GM12878 (cell line): ENCODE data around the gene C1S.

ENCODE experiments used
- CTCF ChIP-seq, 3 experiments: IDR thresholded peaks in 2 of 3; conservative IDR thresholded peaks in 1 of 3; 2 replicates each; pipeline ENCODE4 v1.5.1; 2011; ENCODE audit warnings: low read depth in 3 of 3, low read length in 3 of 3, mild to moderate bottlenecking in 3 of 3, control low read depth in 2 of 3, moderate library complexity in 2 of 3, inconsistent platforms in 1 of 3, mixed read lengths in 1 of 3; ENCODE audit not compliant: control insufficient read depth in 2 of 3, insufficient read depth in 1 of 3; ENCODE audit errors: extremely low read depth in 1 of 3
- JUND ChIP-seq: IDR thresholded peaks from 2 replicates; pipeline ENCODE4 v1.6.1; 2012; ENCODE audit warnings: low read depth, mild to moderate bottlenecking, low read length, improper control_type of control experiment, moderate library complexity
- POLR2AphosphoS5 ChIP-seq: IDR thresholded peaks from 2 replicates; pipeline ENCODE4 v1.6.1; 2011; ENCODE audit warnings: mild to moderate bottlenecking, low read length, inconsistent platforms
- ZNF622 ChIP-seq: fragments of 450-650 bp; IDR thresholded peaks from 2 replicates; pipeline ENCODE4 v1.6.1; 2017; ENCODE audit warnings: mild to moderate bottlenecking, inconsistent platforms
- TF ChIP-seq, protein P1 (sequence below): fragments of 450-650 bp; IDR thresholded peaks from 2 replicates; pipeline ENCODE4 v1.6.1; 2017; ENCODE audit warnings: antibody characterized with exemption, mild to moderate bottlenecking, moderate library complexity

DNA sequence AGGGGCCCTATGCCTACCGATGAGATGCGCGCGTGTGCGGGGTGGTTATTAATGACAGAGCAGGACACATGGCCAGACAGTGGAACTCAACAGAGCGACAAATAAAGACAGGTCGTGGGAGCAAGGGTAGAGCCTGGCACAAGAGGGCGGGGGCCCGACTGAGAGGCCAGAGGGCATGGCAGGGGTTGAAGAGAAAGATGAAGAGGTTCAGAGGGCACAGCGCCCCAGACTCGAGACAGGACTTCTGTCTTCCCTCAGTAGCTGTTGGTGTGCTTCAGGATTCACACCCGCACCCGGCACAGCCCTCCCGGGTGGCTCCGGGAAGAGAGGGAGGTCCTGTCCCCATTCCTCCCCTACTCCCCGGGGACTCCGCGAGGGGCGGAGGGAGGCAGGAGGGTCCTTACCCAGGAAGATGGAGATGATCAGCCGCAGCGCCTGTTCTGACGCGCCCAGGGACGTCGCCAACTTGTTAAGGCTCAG, 42.6 kb upstream of the C1S start:
- TF ChIP-seq, protein P1, sequence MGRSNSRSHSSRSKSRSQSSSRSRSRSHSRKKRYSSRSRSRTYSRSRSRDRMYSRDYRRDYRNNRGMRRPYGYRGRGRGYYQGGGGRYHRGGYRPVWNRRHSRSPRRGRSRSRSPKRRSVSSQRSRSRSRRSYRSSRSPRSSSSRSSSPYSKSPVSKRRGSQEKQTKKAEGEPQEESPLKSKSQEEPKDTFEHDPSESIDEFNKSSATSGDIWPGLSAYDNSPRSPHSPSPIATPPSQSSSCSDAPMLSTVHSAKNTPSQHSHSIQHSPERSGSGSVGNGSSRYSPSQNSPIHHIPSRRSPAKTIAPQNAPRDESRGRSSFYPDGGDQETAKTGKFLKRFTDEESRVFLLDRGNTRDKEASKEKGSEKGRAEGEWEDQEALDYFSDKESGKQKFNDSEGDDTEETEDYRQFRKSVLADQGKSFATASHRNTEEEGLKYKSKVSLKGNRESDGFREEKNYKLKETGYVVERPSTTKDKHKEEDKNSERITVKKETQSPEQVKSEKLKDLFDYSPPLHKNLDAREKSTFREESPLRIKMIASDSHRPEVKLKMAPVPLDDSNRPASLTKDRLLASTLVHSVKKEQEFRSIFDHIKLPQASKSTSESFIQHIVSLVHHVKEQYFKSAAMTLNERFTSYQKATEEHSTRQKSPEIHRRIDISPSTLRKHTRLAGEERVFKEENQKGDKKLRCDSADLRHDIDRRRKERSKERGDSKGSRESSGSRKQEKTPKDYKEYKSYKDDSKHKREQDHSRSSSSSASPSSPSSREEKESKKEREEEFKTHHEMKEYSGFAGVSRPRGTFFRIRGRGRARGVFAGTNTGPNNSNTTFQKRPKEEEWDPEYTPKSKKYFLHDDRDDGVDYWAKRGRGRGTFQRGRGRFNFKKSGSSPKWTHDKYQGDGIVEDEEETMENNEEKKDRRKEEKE, result no peak
- TF ChIP-seq CTCF (IDR thresholded peaks at IDR 0.05 in 2 of 3, conservative IDR thresholded peaks at IDR 0.05 in 1 of 3; ENCODE audit: control insufficient read depth in 2 of 3, extremely low read depth in 1 of 3, insufficient read depth in 1 of 3, low read depth in 3 of 3, low read length in 3 of 3), result no peak
- TF ChIP-seq JUND, result no peak
- TF ChIP-seq POLR2AphosphoS5, result no peak
- TF ChIP-seq ZNF622, result no peak
